MCF 10A (cell line): Measurements from ENCODE around the gene SYT2. TPM values are rescaled to one million over a fixed set of nuclear protein-coding genes. Genes with fewer than 3 reads are reported as not detected.
A peak's percentile ranks its signal among the peaks of the same experiment; 100 is the strongest.
"Not testable (repeated sequence)": the region's sequence is repeated elsewhere in the genome, so short reads cannot be mapped to it uniquely, and the experiment has no call there.

Source experiments
- BruUV-seq: library from RNA; stranded (reverse); fragments of 400-500 nt; replicated peaks from 2 replicates; lab custom pipeline; 2021; lab: Mats Ljungman, UMichigan
- CTCF ChIA-PET: fragments of 300-600 bp; sonication (Branson Sonifier 250); formaldehyde crosslinking; extraction: SDS; loops from one replicate; lab custom pipeline; 2021; ENCODE audit warnings: antibody characterized with exemption, inconsistent platforms; lab: Yijun Ruan, JAX
- POLR2A ChIA-PET: fragments of 300-600, 350-650 bp; sonication (Branson Sonifier 250); formaldehyde crosslinking; extraction: SDS; loops from one replicate; lab custom pipeline; 2020; ENCODE audit warnings: antibody characterized with exemption, inconsistent platforms; lab: Yijun Ruan, JAX
- DNase-seq: peaks from one replicate; pipeline ENCODE4 v3.0.0-alpha.2; 2018; ENCODE audit not compliant: unreplicated experiment
- H3K27ac Mint-ChIP-seq: one replicate; pipeline ENCODE4 v1.8.0; 2022; ENCODE audit warnings: mild to moderate bottlenecking, low read depth, mixed read lengths; ENCODE audit not compliant: unreplicated experiment
- H3K27me3 Mint-ChIP-seq: one replicate; pipeline ENCODE4 v1.8.0; 2022; ENCODE audit warnings: mixed read lengths; ENCODE audit not compliant: insufficient read depth, unreplicated experiment
- H3K36me3 Mint-ChIP-seq: one replicate; pipeline ENCODE4 v1.8.0; 2022; ENCODE audit warnings: mild to moderate bottlenecking, moderate library complexity, mixed read lengths; ENCODE audit not compliant: insufficient read depth, unreplicated experiment
- H3K4me1 Mint-ChIP-seq: one replicate; pipeline ENCODE4 v1.8.0; 2022; ENCODE audit warnings: mixed read lengths; ENCODE audit not compliant: insufficient read depth, unreplicated experiment
- H3K4me3 Mint-ChIP-seq: one replicate; pipeline ENCODE4 v1.8.0; 2022; ENCODE audit warnings: mild to moderate bottlenecking, moderate library complexity, mixed read lengths; ENCODE audit not compliant: unreplicated experiment
- H3K9me3 Mint-ChIP-seq: one replicate; pipeline ENCODE4 v1.8.0; 2022; ENCODE audit warnings: mixed read lengths; ENCODE audit not compliant: unreplicated experiment
- intact Hi-C: fragments of 100-400 bp; cut with micrococcal nuclease; formaldehyde crosslinking; loops from 2 replicates; pipeline ENCODE4 v1.14.1; 2022
- total RNA-seq: library from RNA; stranded (reverse); gene quantifications from 2 replicates; pipeline ENCODE4 v1.2.3, GENCODE V29; 2022
- TF ChIP-seq, protein P1 (sequence below): fragments of 200-600 bp; IDR thresholded peaks from one replicate; pipeline ENCODE4 v1.8.0; 2022; ENCODE audit warnings: antibody characterized with exemption, mild to moderate bottlenecking; ENCODE audit not compliant: unreplicated experiment

Gene SYT2
- total RNA-seq, 1 experiment from 2014 or later = not detected

DNA sequence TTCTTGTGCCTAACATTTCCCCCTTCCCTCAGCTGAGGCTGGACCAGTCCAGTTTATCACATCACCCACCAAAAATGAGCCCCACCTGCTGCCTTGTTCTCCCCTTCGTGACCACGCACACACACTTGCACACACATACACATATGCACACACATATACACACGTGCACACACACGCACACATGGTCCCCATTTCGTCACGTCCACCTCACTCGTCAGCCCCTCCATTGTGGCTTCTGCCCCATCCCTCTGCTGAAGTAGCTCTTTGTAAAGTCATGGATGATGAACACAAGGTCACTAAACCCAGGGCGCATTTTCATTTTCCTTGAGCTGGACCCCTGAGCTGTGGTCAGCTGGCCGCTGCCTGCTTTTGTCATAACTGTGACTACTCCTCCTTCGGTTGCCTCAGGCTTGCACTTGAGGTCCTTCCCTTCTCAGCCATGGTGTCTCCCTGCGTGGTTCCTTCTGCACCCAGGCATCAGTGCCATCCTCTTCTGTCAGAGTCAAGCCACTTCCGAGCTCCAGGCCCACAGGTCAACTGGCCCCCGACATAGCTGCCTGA lies 93.8 kb downstream of the SYT2 start:
- ChIA-PET CTCF (interaction anchor here (0.6 to 3.9 kb wide), 9 partner anchors 9 to 180 kb away, joined by 3 to 15 read pairs (median 3); no protein-coding TSS in a partner anchor), POLR2A (no interaction called here)
- no peaks in the 10 kb centered on the region for H3K9me3 Mint-ChIP-seq
- intact Hi-C loops = no loop called here
- H3K4me1 Mint-ChIP-seq = peaks cover 28% of the 10 kb centered on the region
- BruUV-seq = no TSS peak
- no peak overlapping the region for H3K27ac Mint-ChIP-seq
- H3K27me3 Mint-ChIP-seq = no peaks in the 10 kb centered on the region
- no peak overlapping the region for H3K4me3 Mint-ChIP-seq
- no peaks in the 10 kb centered on the region for H3K36me3 Mint-ChIP-seq
- no peak for DNase-seq
- TF ChIP-seq, protein P1, sequence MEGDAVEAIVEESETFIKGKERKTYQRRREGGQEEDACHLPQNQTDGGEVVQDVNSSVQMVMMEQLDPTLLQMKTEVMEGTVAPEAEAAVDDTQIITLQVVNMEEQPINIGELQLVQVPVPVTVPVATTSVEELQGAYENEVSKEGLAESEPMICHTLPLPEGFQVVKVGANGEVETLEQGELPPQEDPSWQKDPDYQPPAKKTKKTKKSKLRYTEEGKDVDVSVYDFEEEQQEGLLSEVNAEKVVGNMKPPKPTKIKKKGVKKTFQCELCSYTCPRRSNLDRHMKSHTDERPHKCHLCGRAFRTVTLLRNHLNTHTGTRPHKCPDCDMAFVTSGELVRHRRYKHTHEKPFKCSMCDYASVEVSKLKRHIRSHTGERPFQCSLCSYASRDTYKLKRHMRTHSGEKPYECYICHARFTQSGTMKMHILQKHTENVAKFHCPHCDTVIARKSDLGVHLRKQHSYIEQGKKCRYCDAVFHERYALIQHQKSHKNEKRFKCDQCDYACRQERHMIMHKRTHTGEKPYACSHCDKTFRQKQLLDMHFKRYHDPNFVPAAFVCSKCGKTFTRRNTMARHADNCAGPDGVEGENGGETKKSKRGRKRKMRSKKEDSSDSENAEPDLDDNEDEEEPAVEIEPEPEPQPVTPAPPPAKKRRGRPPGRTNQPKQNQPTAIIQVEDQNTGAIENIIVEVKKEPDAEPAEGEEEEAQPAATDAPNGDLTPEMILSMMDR = no peak

DNA sequence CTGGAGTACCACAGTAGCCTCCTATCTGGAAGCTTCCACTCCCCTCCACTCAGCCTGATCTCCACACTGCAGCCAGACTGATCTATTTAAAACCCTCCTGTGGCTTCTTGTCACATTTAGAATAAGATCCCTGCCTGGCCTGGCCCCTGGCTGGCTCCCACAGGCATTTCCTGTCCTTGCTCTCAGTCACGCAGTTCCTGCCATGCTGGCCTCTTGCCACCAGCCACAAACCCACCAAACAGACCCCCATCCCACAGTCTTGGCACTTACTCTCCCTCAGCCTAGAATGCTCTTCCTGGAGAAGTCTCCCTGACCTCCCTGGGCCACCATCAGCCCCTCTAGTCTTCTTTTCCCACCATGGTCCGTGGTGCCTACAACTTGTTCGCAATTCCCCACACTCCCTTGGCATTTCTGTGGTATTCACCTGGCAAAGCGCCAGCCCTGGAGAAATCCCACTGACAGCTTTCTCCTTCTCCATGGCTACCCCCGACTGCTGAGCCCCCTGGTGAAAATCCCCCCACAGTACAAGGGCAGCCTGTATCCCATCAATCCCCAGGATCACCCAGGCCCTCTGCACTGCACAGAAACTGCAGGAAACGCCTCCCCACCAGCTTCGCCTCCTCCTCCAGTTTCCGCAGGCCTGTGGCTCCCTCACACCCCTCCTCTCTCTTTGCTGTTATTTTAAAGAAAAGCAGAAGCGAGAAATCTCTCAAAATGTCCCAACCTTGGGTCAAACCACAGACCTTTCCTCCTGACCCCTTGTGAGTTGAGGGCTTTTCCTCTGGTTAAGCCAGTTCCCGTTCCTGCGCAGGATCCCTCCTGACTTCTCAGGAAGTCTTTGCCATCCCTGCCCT lies 94.5 kb downstream of the SYT2 start:
- Mint-ChIP-seq H3K27me3 (no peaks in the 10 kb centered on the region), H3K4me1 (peaks cover 28% of the 10 kb centered on the region), H3K36me3 (no peaks in the 10 kb centered on the region), H3K27ac (peak overlapping the region; percentile 28), H3K4me3 (no peak overlapping the region), H3K9me3 (no peaks in the 10 kb centered on the region)
- no TSS peak for BruUV-seq
- POLR2A ChIA-PET = interaction anchor here (1.9 kb wide), 1 partner anchor 10 kb away, joined by 6 read pairs; no protein-coding TSS in a partner anchor
- TF ChIP-seq, protein P1 = no peak
- intact Hi-C loops = no loop called here
- CTCF ChIA-PET = interaction anchor here (0.6 to 3.9 kb wide), 13 partner anchors 10 to 396 kb away, joined by 3 to 15 read pairs (median 4); no protein-coding TSS in a partner anchor
- DNase-seq = peak; percentile 31

DNA sequence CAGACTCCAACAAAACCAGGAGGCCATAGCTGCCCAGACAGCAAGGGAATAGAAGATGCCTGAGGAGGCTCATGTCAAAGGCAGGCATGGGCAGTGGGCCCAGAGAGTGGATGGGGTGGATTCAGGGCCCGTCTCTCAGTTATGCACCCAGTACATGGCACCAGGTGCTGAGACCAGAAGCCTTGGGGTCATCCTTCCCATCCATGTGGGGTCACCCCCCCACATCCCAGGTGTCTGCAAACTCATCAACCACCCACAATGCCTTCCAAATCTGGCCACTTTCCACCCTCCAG lies 95.1 kb downstream of the SYT2 start:
- H3K27ac Mint-ChIP-seq = peak overlapping the region; percentile 28
- intact Hi-C loops, H3K36me3 Mint-ChIP-seq, H3K9me3 Mint-ChIP-seq, H3K4me3 Mint-ChIP-seq, BruUV-seq, H3K27me3 Mint-ChIP-seq, DNase-seq: not testable (repeated sequence)
- ChIA-PET POLR2A (interaction anchor here (1.9 kb wide), 1 partner anchor 9 kb away, joined by 6 read pairs; no protein-coding TSS in a partner anchor), CTCF (interaction anchor here (0.6 to 3.9 kb wide), 13 partner anchors 8 to 396 kb away, joined by 3 to 15 read pairs (median 4); no protein-coding TSS in a partner anchor)
- peaks cover 28% of the 10 kb centered on the region for H3K4me1 Mint-ChIP-seq

GRCh38 chr1:202614363-202615207 lies 95.7 kb downstream of the SYT2 start:
- CTCF ChIA-PET = interaction anchor here (0.6 to 3.9 kb wide), 16 partner anchors 9 to 156 kb away, joined by 3 to 15 read pairs (median 4); no protein-coding TSS in a partner anchor
- TF ChIP-seq, protein P1 = peak; percentile 52
- H3K27me3 Mint-ChIP-seq = not testable (repeated sequence)

More at GRCh38 chr1:202614363-202615207, 95.7 kb downstream of the SYT2 start:
- DNase-seq = peak; percentile 40
- H3K36me3 Mint-ChIP-seq, H3K9me3 Mint-ChIP-seq, intact Hi-C loops, BruUV-seq, H3K4me3 Mint-ChIP-seq, H3K27ac Mint-ChIP-seq: not testable (repeated sequence)
- H3K4me1 Mint-ChIP-seq = peaks cover 28% of the 10 kb centered on the region
- POLR2A ChIA-PET = interaction anchor here (1.1 to 1.9 kb wide), 2 partner anchors 9 to 40 kb away, joined by 4 to 6 read pairs; no protein-coding TSS in a partner anchor
